ENCODE data around the gene LARP1B.
"Not testable (repeated sequence)": the region's sequence is repeated elsewhere in the genome, so short reads cannot be mapped to it uniquely, and the experiment has no call there.

Gene LARP1B

DNA sequence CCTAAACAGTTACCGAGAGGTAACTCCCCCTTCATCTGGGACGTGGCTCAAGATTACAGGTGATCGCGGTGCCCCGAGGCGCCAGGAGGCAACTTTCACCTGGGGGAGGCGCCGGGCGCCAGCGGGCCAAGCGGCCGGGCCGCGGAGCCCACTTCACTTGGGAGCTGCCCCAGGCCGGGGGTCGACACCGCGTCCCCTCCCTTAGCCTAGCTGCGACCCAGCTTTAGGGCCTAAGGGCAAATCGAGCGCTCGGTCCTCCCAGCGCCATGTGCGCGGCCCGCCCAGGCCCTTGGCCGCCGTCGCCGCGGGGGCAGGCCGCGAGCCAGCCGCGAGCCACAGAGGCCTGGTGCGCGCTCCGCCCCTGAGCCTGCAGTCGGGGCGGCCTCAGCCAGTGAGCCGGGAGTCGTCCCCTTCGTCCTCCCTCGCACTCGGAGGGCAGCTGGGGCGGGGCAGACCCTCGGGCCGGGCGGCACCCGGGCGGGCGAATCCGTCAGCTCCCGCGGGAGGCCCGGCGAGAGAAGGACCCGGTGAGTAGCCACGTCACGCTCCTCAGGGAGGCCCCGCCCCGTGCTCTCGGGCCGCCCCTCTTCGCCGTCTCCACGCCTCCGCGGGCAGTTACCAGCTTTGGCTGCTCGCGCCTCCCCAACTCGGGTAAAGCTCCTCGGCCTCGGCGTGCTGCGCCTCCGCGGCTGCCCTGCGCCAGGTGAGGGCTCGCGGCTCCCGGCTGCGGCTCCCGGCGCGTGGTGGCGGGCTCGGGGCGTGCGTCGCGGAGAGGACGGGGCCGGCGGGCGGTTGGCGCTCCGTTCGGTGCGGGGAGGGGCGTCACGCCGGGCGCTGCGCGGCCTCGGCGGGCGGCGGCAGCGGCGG lies at the start of gene LARP1B:
Gene LARP1B (plus strand): TSS at position 614 of the 867 bp plus-strand sequence. CDS start 13,640 bp downstream, outside the sequence.
- peak; percentile 96 for DNase-seq (ENCODE audit: low read depth)

DNA sequence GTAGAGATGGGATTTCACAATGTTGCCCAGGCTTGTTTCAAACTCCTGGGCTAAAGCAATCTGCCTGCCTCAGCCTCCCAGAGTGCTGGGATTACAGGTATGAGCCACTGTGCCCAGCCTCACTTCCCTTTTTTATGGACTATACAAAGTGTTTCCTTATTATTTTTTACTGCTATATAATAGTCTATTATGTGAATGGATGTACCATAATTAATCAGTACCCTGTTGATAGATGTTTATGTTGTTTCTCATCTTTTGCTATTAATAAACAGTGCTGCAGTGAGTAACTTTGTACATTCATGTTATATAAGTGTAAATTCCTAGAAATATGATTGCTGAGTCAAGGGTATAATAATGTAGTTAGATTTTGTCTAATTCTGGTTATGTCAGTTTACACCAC lies 35.8 kb upstream of the LARP1B start:
- DNase-seq (ENCODE audit: low read depth): no peak

- no peak for DNase-seq (ENCODE audit: low read depth)
Measured at GRCh38 chr4:128029907-128030306, 31.2 kb upstream of the LARP1B start.

- DNase-seq (ENCODE audit: low read depth): no peak
Measured at GRCh38 chr4:128031756-128032384, 29.2 kb upstream of the LARP1B start.

DNA sequence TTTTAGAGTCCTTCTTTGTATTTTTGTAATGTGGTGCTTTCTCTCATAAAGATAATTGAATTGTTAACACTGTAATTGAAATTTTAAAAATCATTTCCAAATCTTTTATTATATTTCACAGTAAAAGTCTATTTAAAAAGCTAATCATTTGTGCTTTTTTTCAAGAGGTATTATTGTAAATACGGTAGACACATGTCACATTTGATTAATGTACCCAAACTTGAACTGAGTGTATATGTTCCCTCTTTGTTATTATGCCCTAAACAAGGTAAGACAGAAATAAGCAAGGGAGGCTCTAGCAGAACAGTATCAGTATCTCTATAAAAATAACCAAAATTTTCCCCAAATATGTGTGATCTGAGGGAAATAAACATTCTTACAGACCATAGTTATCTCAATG lies 21.5 kb upstream of the LARP1B start:
- DNase-seq (ENCODE audit: low read depth): no peak

- not testable (repeated sequence) for DNase-seq (ENCODE audit: low read depth)
Measured at GRCh38 chr4:128047019-128047418, 14.1 kb upstream of the LARP1B start.

DNA sequence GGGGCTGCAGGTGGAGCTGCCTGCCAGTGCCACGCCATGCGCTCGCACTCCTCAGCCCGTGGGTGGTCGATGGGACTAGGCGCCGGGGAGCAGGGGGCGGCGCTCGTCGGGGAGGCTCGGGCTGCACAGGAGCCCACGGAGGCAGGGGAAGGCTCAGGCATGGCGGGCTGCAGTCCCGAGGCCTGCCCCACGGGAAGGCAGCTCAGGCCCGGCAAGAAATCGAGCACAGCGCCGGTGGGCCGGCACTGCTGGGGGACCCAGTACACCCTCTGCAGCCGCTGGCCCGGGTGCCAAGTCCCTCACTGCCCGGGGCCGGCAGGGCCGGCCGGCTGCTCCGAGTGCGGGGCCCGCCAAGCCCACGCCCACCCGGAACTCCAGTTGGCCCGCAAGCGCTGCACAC lies 13.6 kb upstream of the LARP1B start:
- DNase-seq (ENCODE audit: low read depth): not testable (repeated sequence)

GRCh38 chr4:128051229-128051628 lies 9.9 kb upstream of the LARP1B start:
- peak; percentile 6 for DNase-seq (ENCODE audit: low read depth)

DNA sequence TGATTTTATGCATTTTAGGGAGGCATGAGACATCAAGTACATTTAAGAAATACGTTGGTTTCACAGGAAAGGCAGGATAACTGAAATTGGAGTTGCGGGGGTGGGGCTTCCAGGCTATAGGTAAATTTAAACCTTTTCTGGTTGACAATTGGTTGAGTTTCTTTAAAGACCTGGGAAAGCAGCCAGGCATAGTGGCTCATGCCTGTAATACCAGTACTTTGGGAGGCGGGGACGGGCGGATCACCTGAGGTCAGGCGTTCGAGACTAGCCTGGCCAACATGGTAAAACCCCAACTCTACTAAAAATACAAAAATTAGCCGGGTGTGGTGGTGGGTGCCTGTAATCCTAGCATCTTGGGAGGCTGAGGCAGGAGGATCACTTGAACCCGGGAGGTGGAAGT lies 6.2 kb upstream of the LARP1B start:
- DNase-seq (ENCODE audit: low read depth): not testable (repeated sequence)

GRCh38 chr4:128055441-128056206 lies 5.5 kb upstream of the LARP1B start:
- not testable (repeated sequence) for DNase-seq (ENCODE audit: low read depth)

- no peak for DNase-seq (ENCODE audit: low read depth)
Measured at GRCh38 chr4:128056396-128056795, 4.7 kb upstream of the LARP1B start.

DNA sequence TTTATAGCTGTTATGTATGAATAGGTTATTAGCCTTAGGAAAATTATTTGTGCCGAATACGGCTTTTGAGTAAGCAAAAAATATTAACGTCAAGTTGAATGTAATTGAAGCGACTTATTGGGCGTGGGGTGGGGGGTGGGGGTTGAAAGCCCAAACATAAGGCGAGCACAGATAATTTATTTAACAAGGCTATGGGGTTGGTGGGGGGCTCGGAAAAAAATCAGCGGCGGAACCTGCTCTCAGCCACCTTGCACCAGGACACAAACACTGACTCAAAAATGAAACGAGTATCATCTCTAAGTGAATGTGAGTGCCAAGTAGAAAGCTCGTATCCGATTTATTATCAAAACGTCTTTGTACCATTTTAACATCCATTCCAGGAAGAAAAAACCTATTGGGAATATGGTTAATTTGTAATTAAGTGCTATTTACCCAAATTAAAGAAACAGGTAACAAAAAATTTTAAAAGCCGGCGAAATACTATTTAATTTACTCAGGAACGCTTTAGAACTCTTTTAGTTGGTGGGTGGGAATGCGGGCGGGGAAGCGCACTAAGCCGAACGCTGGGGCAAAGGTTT lies 902 bp upstream of the LARP1B start:
- peak; percentile 30 for DNase-seq (ENCODE audit: low read depth)

DNA sequence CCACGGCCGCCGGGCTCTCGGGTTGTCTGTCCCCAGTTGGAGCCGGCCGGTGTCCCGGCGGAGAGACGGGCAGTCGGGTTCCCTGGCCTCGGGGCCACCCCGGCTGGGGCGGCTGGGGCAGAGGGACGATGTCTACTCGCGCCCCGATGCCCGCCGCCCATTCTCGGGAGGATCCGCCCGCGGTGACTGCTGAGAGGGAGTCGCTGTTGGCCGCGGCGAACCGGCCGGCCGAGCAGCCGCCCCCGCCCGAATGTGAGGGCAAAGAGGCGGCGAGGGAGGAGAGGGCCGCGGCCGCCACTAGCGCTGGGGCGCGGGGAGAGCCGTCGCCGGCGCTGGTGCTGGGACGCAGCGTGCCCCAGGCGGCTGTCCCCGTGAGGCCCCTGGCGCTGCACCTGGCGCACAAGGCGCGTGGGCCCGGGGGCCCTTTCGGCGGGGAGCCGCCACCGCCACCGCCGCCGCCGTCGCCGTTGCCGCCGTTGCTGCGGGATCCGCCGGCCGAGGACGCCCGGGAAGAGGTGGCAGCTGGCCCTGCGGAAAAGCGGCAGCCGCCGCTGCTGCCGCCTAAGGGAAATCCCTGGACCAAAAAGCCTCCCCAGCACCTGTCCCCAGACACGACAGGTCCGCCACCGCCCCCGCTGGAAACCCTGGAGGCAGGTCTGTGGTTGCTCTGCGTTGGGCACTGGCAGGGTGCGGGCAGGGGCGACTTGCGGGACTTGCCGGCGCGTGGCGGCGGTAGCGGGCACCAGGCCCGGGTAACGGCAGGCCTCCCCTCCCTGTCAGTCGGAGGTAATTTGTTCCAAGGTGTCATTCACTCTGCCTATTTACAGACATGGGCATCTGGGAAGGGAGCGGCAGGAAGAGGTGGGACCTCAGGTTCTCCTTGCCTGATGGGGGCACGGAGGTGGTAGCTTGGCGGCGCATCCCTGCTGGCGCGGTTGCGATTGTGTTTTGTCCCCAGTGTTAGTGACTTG lies 739 bp downstream of the LARP1B start:
- DNase-seq (ENCODE audit: low read depth): peak; percentile 53

DNA sequence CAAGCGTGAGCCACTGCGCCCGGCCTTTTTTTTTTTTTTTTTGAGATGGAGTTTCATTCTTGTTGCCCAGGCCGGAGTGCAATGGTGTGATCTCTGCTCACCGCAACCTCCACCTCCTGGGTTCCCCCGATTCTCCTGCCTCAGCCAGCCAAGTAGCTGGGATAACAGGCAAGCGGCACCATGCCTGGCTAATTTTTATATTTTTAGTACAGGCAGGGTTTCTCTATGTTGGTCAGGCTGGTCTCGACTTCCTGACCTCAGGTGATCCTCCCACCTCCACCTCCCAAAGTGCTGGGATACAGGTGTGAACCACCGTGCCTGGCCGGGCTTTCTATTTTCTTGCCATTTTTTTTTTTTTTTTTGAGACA lies 5.3 kb downstream of the LARP1B start:
- not testable (repeated sequence) for DNase-seq (ENCODE audit: low read depth)

- peak; percentile 61 for DNase-seq (ENCODE audit: low read depth)
Measured at GRCh38 chr4:128068918-128069317, 7.8 kb downstream of the LARP1B start.

- no peak for DNase-seq (ENCODE audit: low read depth)
Measured at GRCh38 chr4:128076464-128076863, 15.4 kb downstream of the LARP1B start.

- not testable (repeated sequence) for DNase-seq (ENCODE audit: low read depth)
Measured at GRCh38 chr4:128095293-128095692, 34.2 kb downstream of the LARP1B start.

DNA sequence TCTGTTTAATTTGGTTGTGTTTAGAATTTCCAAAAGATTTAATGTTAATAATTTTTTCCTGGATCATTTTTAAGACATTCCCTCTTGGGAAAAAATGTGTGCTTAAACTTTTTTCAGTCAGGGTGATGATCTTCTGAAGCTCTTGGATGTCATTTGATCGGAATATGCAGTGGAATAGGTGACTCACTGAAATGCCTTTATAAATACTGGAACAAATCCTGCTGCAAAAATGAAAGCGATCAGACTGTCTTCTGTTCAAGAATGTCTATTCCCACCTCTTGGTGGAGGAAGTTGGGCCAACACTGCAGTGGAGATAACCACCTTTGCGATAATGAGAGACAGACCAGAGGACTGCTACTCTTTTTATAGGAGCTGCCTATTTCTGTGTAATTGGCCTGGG lies 46.7 kb downstream of the LARP1B start:
- DNase-seq (ENCODE audit: low read depth): peak; percentile 4

- no peak for DNase-seq (ENCODE audit: low read depth)
Measured at GRCh38 chr4:128123036-128123435, 61.9 kb downstream of the LARP1B start.

- DNase-seq (ENCODE audit: low read depth): peak; percentile 27
Measured at GRCh38 chr4:128130621-128131020, 69.5 kb downstream of the LARP1B start.

DNA sequence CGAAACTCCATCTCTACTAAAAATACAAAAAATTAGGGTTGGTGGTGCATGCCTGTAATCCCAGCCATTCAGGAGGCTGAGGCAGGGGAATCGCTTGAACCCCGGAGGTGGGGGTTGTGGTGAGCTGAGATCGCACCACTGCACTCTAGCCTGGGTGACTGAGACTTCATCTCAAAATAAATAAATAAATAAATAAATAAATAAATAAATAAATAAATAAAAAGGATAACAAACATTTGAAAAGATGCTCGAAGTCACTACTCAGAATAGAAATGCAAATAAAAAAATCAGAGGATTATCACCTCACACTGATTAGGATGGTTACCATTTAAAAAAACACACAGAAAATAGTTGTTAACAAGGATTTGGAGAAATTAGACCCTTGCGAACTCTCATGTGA lies 73.8 kb downstream of the LARP1B start:
- no peak for DNase-seq (ENCODE audit: low read depth)

All from ELR (cell line).